A673 (cell line): ENCODE data around the gene DAPL1. TPM values are rescaled to one million over a fixed set of nuclear protein-coding genes. Genes with fewer than 3 reads are reported as not detected.

ENCODE experiments used
- BruUV-seq: library from RNA; stranded (reverse); fragments of 400-500 nt; replicated peaks from 2 replicates; lab custom pipeline; 2021; lab: Mats Ljungman, UMichigan
- CTCF ChIA-PET: fragments of 300-600 bp; sonication (Branson Sonifier 250); formaldehyde crosslinking; loops from one replicate; lab custom pipeline; 2022; ENCODE audit warnings: antibody characterized with exemption; lab: Charles Lee
- POLR2A ChIA-PET: fragments of 300-600 bp; sonication (Branson Sonifier 250); formaldehyde crosslinking; loops from one replicate; lab custom pipeline; 2022; ENCODE audit warnings: antibody characterized with exemption; ENCODE audit not compliant: low non-redundant PET; lab: Charles Lee
- DNase-seq: peaks from one replicate; pipeline ENCODE4 v3.0.0-alpha.2; 2015; ENCODE audit warnings: low spot score
- H3K27ac ChIP-seq: fragments of 200-600 bp; sonication (generic); 2 replicates; pipeline ENCODE4 v1.5.1; 2016; ENCODE audit warnings: mixed run types, low read depth, mild to moderate bottlenecking, mixed read lengths, antibody characterized with exemption, low read length; ENCODE audit not compliant: poor library complexity, severe bottlenecking
- H3K27me3 ChIP-seq: fragments of 200-600 bp; sonication (generic); replicated peaks from 2 replicates; pipeline ENCODE4 v1.6.1; 2017; ENCODE audit warnings: mixed run types, low read depth, mild to moderate bottlenecking, mixed read lengths, antibody characterized with exemption, low read length; ENCODE audit not compliant: insufficient read depth, poor library complexity
- H3K36me3 ChIP-seq: fragments of 200-600 bp; sonication (generic); 2 replicates; pipeline ENCODE4 v1.6.1; 2016; ENCODE audit warnings: mixed run types, mild to moderate bottlenecking, mixed read lengths, antibody characterized with exemption, low read length; ENCODE audit not compliant: insufficient read depth, poor library complexity, severe bottlenecking
- H3K4me1 ChIP-seq: fragments of 200-600 bp; sonication (generic); 2 replicates; pipeline ENCODE4 v1.6.1; 2017; ENCODE audit warnings: mixed run types, mild to moderate bottlenecking, mixed read lengths, antibody characterized with exemption, low read length; ENCODE audit not compliant: insufficient read depth, poor library complexity, severe bottlenecking
- H3K4me3 ChIP-seq: fragments of 200-600 bp; sonication (generic); 2 replicates; pipeline ENCODE4 v1.5.1; 2016; ENCODE audit warnings: low read depth, mixed run types, mild to moderate bottlenecking, mixed read lengths, low read length; ENCODE audit not compliant: poor library complexity, severe bottlenecking
- H3K9me3 ChIP-seq: fragments of 200-600 bp; sonication (generic); 2 replicates; pipeline ENCODE4 v1.6.1; 2016; ENCODE audit warnings: mixed run types, low read depth, mild to moderate bottlenecking, mixed read lengths, antibody characterized with exemption, low read length; ENCODE audit not compliant: poor library complexity, severe bottlenecking
- EZH2 ChIP-seq: fragments of 200-600 bp; sonication (generic); IDR thresholded peaks from 2 replicates; pipeline ENCODE4 v1.6.1; 2017; ENCODE audit warnings: borderline replicate concordance, low read depth, mild to moderate bottlenecking, mixed read lengths, antibody characterized with exemption, low read length; ENCODE audit not compliant: poor library complexity, severe bottlenecking
- intact Hi-C: fragments of 100-400 bp; cut with micrococcal nuclease; formaldehyde crosslinking; loops from one replicate; pipeline ENCODE4 v1.10.0; 2022; ENCODE audit not compliant: unreplicated experiment
- total RNA-seq: library from RNA; stranded (reverse); gene quantifications from 2 replicates; pipeline ENCODE4 v1.2.3, GENCODE V29; 2021
- TF ChIP-seq, protein P1 (sequence below): fragments of 300-800, 200-600 bp; sonication (generic); conservative IDR thresholded peaks from 2 replicates; pipeline ENCODE4 v1.5.1; 2017; ENCODE audit warnings: low read depth, mild to moderate bottlenecking, antibody characterized with exemption, low read length, moderate library complexity, mixed read lengths

The DAPL1 gene
- total RNA-seq, 1 experiment from 2014 or later = 0.80 TPM

DNA sequence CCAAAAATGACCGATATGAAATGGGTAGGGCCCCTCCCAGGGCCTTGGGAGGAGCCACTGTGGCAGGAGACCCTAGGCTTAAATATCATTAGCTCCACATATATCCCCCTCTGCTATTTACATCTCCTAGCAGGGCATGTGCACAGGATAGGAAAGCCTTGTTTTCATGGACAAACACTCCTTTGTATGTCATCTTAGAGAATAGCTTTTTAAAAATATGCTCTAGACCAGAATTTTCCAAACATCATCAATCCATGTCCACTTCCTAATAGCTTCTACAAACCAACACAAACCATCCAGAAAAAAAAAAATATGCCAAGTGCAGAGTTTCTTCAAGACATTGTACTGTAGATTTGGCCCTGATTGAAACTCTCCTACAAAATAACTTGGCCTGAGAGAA is 10.8 kb downstream of the DAPL1 start:
- CTCF ChIA-PET = no interaction called here
- BruUV-seq = no TSS peak
- Histone ChIP-seq H3K4me1 (no peaks in the 10 kb centered on the region), H3K9me3 (no peaks in the 10 kb centered on the region), H3K4me3 (no peak overlapping the region), H3K27ac (no peak overlapping the region), H3K27me3 (peaks cover 3% of the 10 kb centered on the region), H3K36me3 (no peaks in the 10 kb centered on the region)
- DNase-seq = no peak
- POLR2A ChIA-PET = no interaction called here
- intact Hi-C loops = no loop called here
- TF ChIP-seq, protein P1, sequence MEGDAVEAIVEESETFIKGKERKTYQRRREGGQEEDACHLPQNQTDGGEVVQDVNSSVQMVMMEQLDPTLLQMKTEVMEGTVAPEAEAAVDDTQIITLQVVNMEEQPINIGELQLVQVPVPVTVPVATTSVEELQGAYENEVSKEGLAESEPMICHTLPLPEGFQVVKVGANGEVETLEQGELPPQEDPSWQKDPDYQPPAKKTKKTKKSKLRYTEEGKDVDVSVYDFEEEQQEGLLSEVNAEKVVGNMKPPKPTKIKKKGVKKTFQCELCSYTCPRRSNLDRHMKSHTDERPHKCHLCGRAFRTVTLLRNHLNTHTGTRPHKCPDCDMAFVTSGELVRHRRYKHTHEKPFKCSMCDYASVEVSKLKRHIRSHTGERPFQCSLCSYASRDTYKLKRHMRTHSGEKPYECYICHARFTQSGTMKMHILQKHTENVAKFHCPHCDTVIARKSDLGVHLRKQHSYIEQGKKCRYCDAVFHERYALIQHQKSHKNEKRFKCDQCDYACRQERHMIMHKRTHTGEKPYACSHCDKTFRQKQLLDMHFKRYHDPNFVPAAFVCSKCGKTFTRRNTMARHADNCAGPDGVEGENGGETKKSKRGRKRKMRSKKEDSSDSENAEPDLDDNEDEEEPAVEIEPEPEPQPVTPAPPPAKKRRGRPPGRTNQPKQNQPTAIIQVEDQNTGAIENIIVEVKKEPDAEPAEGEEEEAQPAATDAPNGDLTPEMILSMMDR = no peak
- TF ChIP-seq EZH2 = no peak

DNA sequence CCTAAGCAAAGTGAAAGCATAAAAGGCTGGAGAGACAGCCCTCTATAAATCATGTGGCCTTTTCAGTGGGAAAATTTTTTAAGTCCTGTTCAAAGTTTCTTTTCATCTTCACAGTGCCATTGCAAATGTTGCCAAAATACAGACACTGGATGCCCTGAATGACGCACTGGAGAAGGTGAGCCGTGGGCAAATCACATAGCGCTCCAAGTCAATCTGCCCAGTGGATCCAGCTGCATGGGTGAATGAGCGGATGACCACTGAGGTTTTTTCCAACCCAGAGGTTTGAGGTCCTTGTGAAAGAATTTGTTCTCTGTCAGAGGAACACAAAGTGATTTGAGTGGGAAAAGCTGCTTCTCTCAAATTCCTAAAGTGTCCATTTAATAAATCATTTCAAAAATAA is 11.8 kb downstream of the DAPL1 start:
- no peak for TF ChIP-seq EZH2
- TF ChIP-seq, protein P1 = no peak
- Histone ChIP-seq H3K27me3 (peaks cover 3% of the 10 kb centered on the region), H3K4me1 (no peaks in the 10 kb centered on the region), H3K4me3 (no peak overlapping the region), H3K27ac (no peak overlapping the region), H3K9me3 (no peaks in the 10 kb centered on the region), H3K36me3 (no peaks in the 10 kb centered on the region)
- no TSS peak for BruUV-seq
- no peak for DNase-seq
- ChIA-PET CTCF (no interaction called here), POLR2A (no interaction called here)
- intact Hi-C loops = no loop called here

DNA sequence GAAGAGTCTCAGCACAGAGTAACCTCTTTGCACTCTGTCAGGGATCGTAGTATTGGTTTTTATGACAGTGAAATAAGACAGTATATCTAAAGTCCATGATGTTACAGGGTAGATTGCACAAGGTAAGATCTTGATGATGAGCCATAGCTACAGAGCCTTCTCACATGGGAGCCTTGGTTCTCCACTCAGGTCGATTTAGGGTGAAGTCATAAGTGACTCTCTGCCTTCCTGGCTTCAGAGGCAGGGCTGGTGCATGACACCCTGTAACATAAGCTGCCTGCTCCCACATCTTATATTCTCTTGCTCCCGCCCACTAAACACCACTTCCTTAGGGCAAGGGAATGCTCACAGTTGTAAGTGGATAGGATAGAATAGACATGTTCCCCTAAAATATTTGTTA is 13.3 kb downstream of the DAPL1 start:
- Histone ChIP-seq H3K27ac (no peak overlapping the region), H3K4me3 (no peak overlapping the region), H3K4me1 (no peaks in the 10 kb centered on the region), H3K27me3 (peaks cover 3% of the 10 kb centered on the region), H3K36me3 (no peaks in the 10 kb centered on the region), H3K9me3 (no peaks in the 10 kb centered on the region)
- ChIA-PET POLR2A (no interaction called here), CTCF (no interaction called here)
- no TSS peak for BruUV-seq
- no peak for DNase-seq
- intact Hi-C loops = no loop called here
- TF ChIP-seq EZH2 = no peak
- TF ChIP-seq, protein P1 = no peak
